GM12878 (cell line): ENCODE results near the gene CCDC120. TPM values are rescaled to one million over a fixed set of nuclear protein-coding genes. Genes with fewer than 3 reads are reported as not detected.

Source experiments
- ATAC-seq: fragments of 200-7000 bp; cut with Tn5 transposase; 3 replicates; pipeline ENCODE4 v1.9.1; 2020; ENCODE audit warnings: mild to moderate bottlenecking, moderate library complexity
- BruUV-seq: library from RNA; stranded (reverse); fragments of 400-500 nt; replicated peaks from 2 replicates; lab custom pipeline; 2021; lab: Mats Ljungman, UMichigan
- CTCF ChIA-PET: fragments of 300-600 bp; sonication (Branson Sonifier 250); formaldehyde crosslinking; extraction: SDS; loops from one replicate; lab custom pipeline; 2021; ENCODE audit warnings: inconsistent platforms; lab: Yijun Ruan, JAX
- POLR2A ChIA-PET: fragments of 350-600 bp; formaldehyde crosslinking; extraction: SDS; loops from one replicate; lab custom pipeline; 2021; ENCODE audit warnings: inconsistent platforms; lab: Charles Lee
- RAD21 ChIA-PET: fragments of 300-600 bp; sonication (Branson Sonifier 250); formaldehyde crosslinking; loops from one replicate; lab custom pipeline; 2023; ENCODE audit warnings: antibody characterized with exemption; ENCODE audit not compliant: unreplicated experiment; lab: Charles Lee
- SMC1A ChIA-PET: fragments of 300-600 bp; sonication (Branson Sonifier 250); formaldehyde crosslinking; loops from one replicate; lab custom pipeline; 2023; ENCODE audit not compliant: unreplicated experiment, uncharacterized antibody; lab: Charles Lee
- DNase-seq: peaks from one replicate; pipeline ENCODE4 v3.0.0-alpha.2; 2011; ENCODE audit warnings: low read depth, low spot score
- FAIRE-seq: peaks from 3 replicates; lab custom pipeline; 2011; peaks lifted over from hg19 to GRCh38; lab: Jason Lieb, UNC
- H2AFZ ChIP-seq: 2 replicates; pipeline ENCODE4 v1.6.0; 2011; ENCODE audit warnings: low read depth, low read length, control low read depth; ENCODE audit not compliant: control insufficient read depth
- H3K27ac ChIP-seq: 2 replicates; pipeline ENCODE4 v1.5.1; 2011; ENCODE audit warnings: control low read depth; ENCODE audit not compliant: control insufficient read depth, insufficient read depth
- H3K27me3 ChIP-seq, 2 experiments: replicated peaks in 1 of 2; 2 replicates each; pipeline versions ENCODE4 v1.6.0 to v1.6.1; 2011; ENCODE audit warnings: low read length in 1 of 2; ENCODE audit not compliant: control insufficient read depth in 2 of 2, insufficient read depth in 2 of 2
- H3K36me3 ChIP-seq, 2 experiments: 2 replicates each; pipeline ENCODE4 v1.5.1; 2011; ENCODE audit warnings: low read length in 1 of 2; ENCODE audit not compliant: control insufficient read depth in 2 of 2, insufficient read depth in 2 of 2
- H3K4me1 ChIP-seq: 2 replicates; pipeline ENCODE4 v1.6.1; 2011; ENCODE audit warnings: mild to moderate bottlenecking, low read length, moderate library complexity, mixed read lengths; ENCODE audit not compliant: control insufficient read depth, insufficient read depth
- H3K4me2 ChIP-seq: 2 replicates; pipeline ENCODE4 v1.6.0; 2011; ENCODE audit warnings: control low read depth; ENCODE audit not compliant: control insufficient read depth, insufficient read depth
- H3K4me3 ChIP-seq: fragments of 200-600 bp; sonication (generic); 2 replicates; pipeline ENCODE4 v1.5.1; 2016
- H3K79me2 ChIP-seq: 2 replicates; pipeline ENCODE4 v1.6.0; 2011; ENCODE audit warnings: low read length; ENCODE audit not compliant: control insufficient read depth, insufficient read depth
- H3K9ac ChIP-seq: 2 replicates; pipeline ENCODE4 v1.8.0; 2011; ENCODE audit warnings: low read length, control low read depth, mixed read lengths; ENCODE audit not compliant: control insufficient read depth, insufficient read depth
- H3K9me3 ChIP-seq: replicated peaks from 3 replicates; pipeline ENCODE4 v1.5.1; 2011; ENCODE audit warnings: mild to moderate bottlenecking, low read length; ENCODE audit not compliant: control insufficient read depth, insufficient read depth
- H4K20me1 ChIP-seq: 2 replicates; pipeline ENCODE4 v1.6.0; 2011; ENCODE audit not compliant: control insufficient read depth, insufficient read depth
- EP300 ChIP-seq, 2 experiments: fragments of 150-350 bp in 1 of 2; IDR thresholded peaks; 2 replicates each; pipeline ENCODE4 v1.6.1; 2011 to 2012; ENCODE audit warnings: low read depth in 2 of 2, low read length in 2 of 2, borderline replicate concordance in 1 of 2, improper control_type of control experiment in 1 of 2, inconsistent platforms in 1 of 2; ENCODE audit not compliant: control insufficient read depth in 1 of 2
- MYC ChIP-seq: IDR thresholded peaks from 2 replicates; pipeline ENCODE4 v1.6.1; 2011; ENCODE audit warnings: mild to moderate bottlenecking, low read length, moderate library complexity, inconsistent platforms; ENCODE audit not compliant: insufficient read depth, insufficient replicate concordance, insufficient read length, severe bottlenecking
- PAX8 ChIP-seq: fragments of 450-650 bp; IDR thresholded peaks from 2 replicates; pipeline ENCODE4 v1.6.1; 2017; ENCODE audit warnings: mild to moderate bottlenecking, moderate library complexity
- RAD21 ChIP-seq: IDR thresholded peaks from 2 replicates; pipeline ENCODE4 v1.6.1; 2011; ENCODE audit warnings: mild to moderate bottlenecking, low read depth, low read length, moderate library complexity; ENCODE audit not compliant: insufficient read depth
- RCOR1 ChIP-seq: conservative IDR thresholded peaks from 2 replicates; pipeline ENCODE4 v1.6.1; 2012; ENCODE audit warnings: low read depth, low read length, improper control_type of control experiment
- SMAD1 ChIP-seq: fragments of 450-650 bp; IDR thresholded peaks from 2 replicates; pipeline ENCODE4 v1.6.1; 2018; ENCODE audit warnings: mild to moderate bottlenecking, low read depth; ENCODE audit not compliant: partially characterized antibody
- SREBF1 ChIP-seq: IDR thresholded peaks from 2 replicates; pipeline ENCODE4 v1.6.1; 2012; ENCODE audit warnings: mild to moderate bottlenecking, low read length
- SUPT20H ChIP-seq: IDR thresholded peaks from 2 replicates; pipeline ENCODE4 v1.6.1; 2011; ENCODE audit warnings: low read depth, mild to moderate bottlenecking, low read length, moderate library complexity, borderline replicate concordance; ENCODE audit not compliant: control insufficient read depth
- ZNF207 ChIP-seq: fragments of 450-650 bp; IDR thresholded peaks from 2 replicates; pipeline ENCODE4 v1.6.1; 2014; ENCODE audit warnings: antibody characterized with exemption, mild to moderate bottlenecking, borderline replicate concordance
- ZNF274 ChIP-seq: IDR thresholded peaks from one replicate; pipeline ENCODE4 v1.8.0; 2011; ENCODE audit not compliant: insufficient read length, insufficient read depth
- ZNF687 ChIP-seq: fragments of 450-650 bp; IDR thresholded peaks from 2 replicates; pipeline ENCODE4 v1.6.1; 2017; ENCODE audit warnings: mild to moderate bottlenecking, moderate library complexity
- WGBS: methylation state at CpG from one replicate; pipeline ENCODE4 v1.1.6; 2016; ENCODE audit warnings: low lambda C conversion rate; ENCODE audit not compliant: insufficient replicate concordance, insufficient coverage; ENCODE audit errors: missing lambda C conversion rate; 5-methylcytosine and 5-hydroxymethylcytosine counted together
- in situ Hi-C: fragments of 300-500 bp; cut with MboI; formaldehyde crosslinking; loops from 9 replicates; pipeline ENCODE4 v1.14.3; 2018; ENCODE audit warnings: mixed read lengths
- intact Hi-C: fragments of 100-400 bp; cut with micrococcal nuclease; formaldehyde crosslinking; loops from one replicate; pipeline ENCODE4 v1.14.2; 2022; ENCODE audit not compliant: unreplicated experiment
- polyA plus RNA-seq, 11 experiments: library from polyadenylated mRNA; depleted of rRNA in 4 of 11; unstranded in 6 of 11; stranded (reverse) in 5 of 11; fragments of >200 nt; fragmentation: Nextera tagmentation in 4 of 11; fragmentation: Illumina TruSeq in 1 of 11; extraction: Ambion mirVana in 4 of 11; extraction: Trizol in 1 of 11; gene quantifications; 1 replicate in 1 of 11; 2 replicates in 10 of 11; pipeline versions ENCODE4 v1.2.1 to v1.2.3, GENCODE V29; 2011 to 2016; ENCODE audit warnings: inconsistent platforms in 2 of 11, missing spikeins in 2 of 11, low read depth in 1 of 11
- total RNA-seq, 4 experiments: library from RNA; depleted of rRNA in 3 of 4; stranded (reverse); fragments of >200 nt in 3 of 4; fragmentation: Illumina TruSeq in 1 of 4; extraction: Trizol in 1 of 4; gene quantifications; 2 replicates each; pipeline versions ENCODE4 v1.2.1 to v1.2.3, GENCODE V29; 2013 to 2021

The CCDC120 gene
- total and polyA plus RNA-seq, 10 of the 15 experiments (the other 5 are each of a cell fraction or from before 2014, with no cell fraction given), result 0.11 to 4.1 (median 0.76) TPM

GRCh38 chrX:49089553-49089952 lies 30.8 kb downstream of the CCDC120 start:
- ChIA-PET POLR2A (no interaction called here), SMC1A (no interaction called here), CTCF (no interaction called here), RAD21 (no interaction called here)
- TF ChIP-seq SMAD1 (no peak), ZNF207 (no peak), RCOR1 (no peak), SUPT20H (no peak), EP300 (IDR thresholded peaks at IDR 0.05; ENCODE audit: borderline replicate concordance in 1 of 2, control insufficient read depth in 1 of 2, low read depth in 2 of 2, low read length in 2 of 2) (no peak), MYC (no peak), ZNF274 (no peak)
- Histone ChIP-seq H3K27ac (no peak overlapping the region), H3K9ac (no peak overlapping the region), H3K9me3 (no peaks in the 10 kb centered on the region), H3K27me3 (no peaks in the 10 kb centered on the region), H3K4me1 (no peaks in the 10 kb centered on the region), H4K20me1 (no peaks in the 10 kb centered on the region), H3K4me3 (no peak overlapping the region), H3K36me3 (no peaks in the 10 kb centered on the region), H3K79me2 (no peaks in the 10 kb centered on the region), H2AFZ (no peak overlapping the region), H3K4me2 (no peak overlapping the region)
- no peak for DNase-seq
- ATAC-seq, result no peak
- BruUV-seq, result no TSS peak
- in situ Hi-C loops (no loop called here), intact Hi-C loops (no loop called here)
- FAIRE-seq, result no peak
- WGBS, result 79% methylated on average over 4 of the region's 4 CpGs

GRCh38 chrX:49096419-49096818 lies 37.6 kb downstream of the CCDC120 start:
- no peaks in the 10 kb centered on the region for H4K20me1 ChIP-seq
- 87% methylated on average over 4 of the region's 4 CpGs for WGBS
- ChIA-PET SMC1A (interaction anchor here (1.5 kb wide), 1 partner anchor 9 kb away, joined by 4 read pairs; no protein-coding TSS in a partner anchor), CTCF (no interaction called here), POLR2A (interaction anchor here (1.0 kb wide), 1 partner anchor 16 kb away, joined by 10 read pairs; no protein-coding TSS in a partner anchor), RAD21 (no interaction called here)
- H3K9me3 ChIP-seq, result no peaks in the 10 kb centered on the region
- intact Hi-C loops, result no loop called here
- no peaks in the 10 kb centered on the region; the same call in 1 of the 2 replicates for H3K4me1 ChIP-seq
- H3K27me3 ChIP-seq, result no peaks in the 10 kb centered on the region
- no peak overlapping the region for H3K27ac ChIP-seq
- H3K4me2 ChIP-seq, result no peak overlapping the region
- no peaks in the 10 kb centered on the region; a peak in 1 of 4 replicates for H3K36me3 ChIP-seq
- ATAC-seq, result no peak
- BruUV-seq, result no TSS peak
- H3K79me2 ChIP-seq, result peaks cover 2% of the 10 kb centered on the region
- H3K9ac ChIP-seq, result no peak overlapping the region
- no peak for DNase-seq
- FAIRE-seq, result no peak
- in situ Hi-C loops, result no loop called here
- H2AFZ ChIP-seq, result no peak overlapping the region
- no peak overlapping the region for H3K4me3 ChIP-seq
- TF ChIP-seq SMAD1 (no peak), ZNF687 (no peak), RAD21 (no peak), PAX8 (no peak), SREBF1 (no peak)
